Uterus (tissue), 4 donors: ENCODE data around the gene PIF1. TPM values are rescaled to one million over a fixed set of nuclear protein-coding genes. Genes with fewer than 3 reads are reported as not detected.

ENCODE experiments used
- DNase-seq, 2 donors: peaks; one replicate each; pipeline ENCODE4 v3.0.0-alpha.2; 2019 to 2020
- H3K27ac ChIP-seq, 2 donors: fragments of 200-600 bp; sonication (generic); 1 replicate in 1 of 2; 2 replicates in 1 of 2; pipeline ENCODE4 v1.5.1; 2016 to 2018
- H3K27me3 ChIP-seq, 2 donors: fragments of 200-600 bp; sonication (generic); one replicate each; pipeline ENCODE4 v1.5.1; 2018 to 2019; ENCODE audit warnings: control low read depth in 1 of 2
- H3K36me3 ChIP-seq, 2 donors: fragments of 200-600 bp; sonication (generic); one replicate each; pipeline ENCODE4 v1.5.1; 2019; ENCODE audit warnings: control low read depth in 1 of 2
- H3K4me1 ChIP-seq, 2 donors: fragments of 200-600 bp; sonication (generic); one replicate each; pipeline ENCODE4 v1.5.1; 2018 to 2019; ENCODE audit warnings: control low read depth in 1 of 2
- H3K4me3 ChIP-seq, 2 donors: fragments of 200-600 bp; sonication (generic); 1 replicate in 1 of 2; 2 replicates in 1 of 2; pipeline ENCODE4 v1.5.1; 2018 to 2019; ENCODE audit warnings: mild to moderate bottlenecking in 1 of 2
- H3K9me3 ChIP-seq, 2 donors: fragments of 200-600 bp; sonication (generic); one replicate each; pipeline ENCODE4 v1.5.1; 2019; ENCODE audit warnings: control low read depth in 1 of 2
- CTCF ChIP-seq, 4 experiments: fragments of 200-600 bp in 2 of 4; fragments of 450-650 bp in 2 of 4; sonication (generic) in 2 of 4; IDR thresholded peaks; one replicate each; pipeline ENCODE4 v1.5.1; 2016 to 2019; ENCODE audit warnings: antibody characterized with exemption in 4 of 4, mild to moderate bottlenecking in 2 of 4, moderate library complexity in 1 of 4
- POLR2A ChIP-seq, 2 donors: fragments of 450-650 bp; IDR thresholded peaks; one replicate each; pipeline ENCODE4 v1.6.1; 2016; ENCODE audit warnings: antibody characterized with exemption in 2 of 2, mild to moderate bottlenecking in 1 of 2, moderate library complexity in 1 of 2
- intact Hi-C: fragments of 100-400 bp; cut with DNase I; formaldehyde crosslinking; loops from one replicate; pipeline ENCODE4 v1.15.1; 2023; ENCODE audit warnings: low total_unique reads
- total RNA-seq, 4 donors: library from RNA; depleted of rRNA in 3 of 4; stranded (reverse); fragments of >200 nt in 3 of 4; gene quantifications; one replicate each; pipeline versions ENCODE4 v1.1.0 to v1.2.4, GENCODE V29; 2014 to 2023
- donor health status: DM: yes; HTN: yes; CAD: no.

Gene PIF1
- total RNA-seq, 4 donors from 2014 or later: 0.24 to 5.5 (median 0.29) TPM; not detected in 1

DNA sequence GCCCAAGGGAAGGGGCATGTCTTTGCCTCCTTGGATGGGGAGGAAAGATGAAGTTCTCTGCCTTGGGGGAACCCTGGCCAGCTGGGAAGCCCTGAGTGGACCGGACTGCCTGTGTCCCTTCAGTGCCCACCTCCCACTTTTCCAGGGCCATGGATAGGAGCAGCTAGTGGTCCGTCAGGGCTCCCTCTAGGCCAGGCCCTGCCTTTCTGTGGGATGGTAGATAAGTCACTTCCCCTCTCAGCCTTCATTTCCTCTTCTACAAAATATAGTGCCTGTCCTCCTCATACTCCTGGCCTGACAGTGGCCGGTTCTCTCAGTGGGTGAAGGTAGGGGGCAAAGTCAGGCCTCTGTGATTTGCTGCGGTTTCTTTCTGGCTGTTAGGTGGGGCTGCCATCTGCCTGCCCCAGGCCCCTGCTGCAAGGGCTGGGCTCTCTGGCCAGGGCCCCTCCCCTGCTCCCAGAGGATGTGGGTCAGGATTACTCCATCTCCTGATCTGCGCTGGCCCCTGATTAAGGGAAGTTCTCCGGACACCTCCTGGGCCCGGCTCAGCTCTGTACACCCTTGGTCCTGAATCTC lies 17.6 kb upstream of the PIF1 start:
- Histone ChIP-seq H3K9me3 (no peaks in the 10 kb centered on the region), H3K27ac (peak overlapping the region; percentile 81 to 94), H3K36me3 (no peaks in the 10 kb centered on the region), H3K4me3 (peak overlapping the region; percentile 63 to 87), H3K27me3 (no peaks in the 10 kb centered on the region), H3K4me1 (peaks cover 6 to 13% of the 10 kb centered on the region in 2 donors)
- DNase-seq: peak; percentile 63 to 75
- intact Hi-C loops: loop anchor here (10.0 kb wide), 2 partner anchors 62 to 452 kb away; partner anchors contain the start of gene RNU5A-1
- TF ChIP-seq CTCF (IDR thresholded peaks at IDR 0.05) (no peak), POLR2A (IDR thresholded peaks at IDR 0.05) (no peak)

DNA sequence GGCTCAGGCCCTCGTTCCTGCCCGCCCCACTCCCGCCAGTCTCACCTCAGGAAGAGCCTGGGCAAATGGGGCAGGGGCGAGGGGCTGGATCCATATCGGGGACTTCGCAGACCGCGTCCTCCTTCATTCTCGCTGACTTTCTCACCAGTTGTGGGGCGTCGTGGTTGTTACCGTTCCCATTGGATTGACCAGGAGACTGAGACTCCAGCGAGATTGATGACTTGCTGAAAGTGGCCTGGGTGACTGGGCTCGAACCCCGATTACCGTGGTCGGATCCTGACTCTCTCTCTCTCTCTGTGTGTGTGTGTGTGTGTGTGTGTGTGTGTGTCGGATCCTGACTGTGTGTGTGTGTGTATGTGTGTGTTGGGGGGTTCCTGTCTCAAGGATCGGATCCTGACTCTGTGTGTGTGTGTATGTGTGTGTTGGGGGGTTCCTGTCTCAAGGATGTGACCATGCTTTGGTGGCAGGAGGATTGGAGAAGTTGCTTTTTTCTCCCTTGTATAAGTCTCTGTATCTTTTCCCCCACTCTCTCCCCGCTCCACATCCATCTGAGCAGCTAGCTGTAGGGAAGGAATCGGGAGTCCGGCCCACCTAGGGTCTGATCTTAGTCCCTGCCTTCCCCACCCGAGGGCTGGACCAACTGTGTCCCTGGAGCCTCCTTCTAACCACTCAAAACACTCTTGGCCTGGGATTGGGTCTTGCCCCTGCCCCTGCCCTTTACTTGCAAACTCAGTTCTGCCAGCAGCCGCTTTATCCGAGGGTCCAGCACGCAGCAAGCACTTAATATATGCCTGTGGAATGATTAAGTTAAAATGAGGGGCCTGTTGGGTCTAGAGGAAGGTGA lies 16.9 kb upstream of the PIF1 start:
- intact Hi-C loops: loop anchor here (10.0 kb wide), 2 partner anchors 62 to 452 kb away; partner anchors contain the start of gene RNU5A-1
- H3K4me1 ChIP-seq: peaks cover 6 to 13% of the 10 kb centered on the region in 2 donors
- no peak for DNase-seq
- no peaks in the 10 kb centered on the region for H3K36me3 ChIP-seq
- no peaks in the 10 kb centered on the region for H3K9me3 ChIP-seq
- H3K27ac ChIP-seq: peak overlapping the region; percentile 81 to 94
- TF ChIP-seq CTCF (IDR thresholded peaks at IDR 0.05) (no peak), POLR2A (IDR thresholded peaks at IDR 0.05) (no peak)
- H3K4me3 ChIP-seq: peak overlapping the region; percentile 63 to 87
- no peaks in the 10 kb centered on the region for H3K27me3 ChIP-seq

- Histone ChIP-seq H3K9me3 (no peaks in the 10 kb centered on the region), H3K4me1 (peaks cover 6 to 13% of the 10 kb centered on the region in 2 donors), H3K27me3 (no peaks in the 10 kb centered on the region), H3K36me3 (no peaks in the 10 kb centered on the region), H3K27ac (peak within 1 kb of the TSS; percentile 92 to 94), H3K4me3 (peak within 1 kb of the TSS; percentile 63 to 87)
- intact Hi-C loops: loop anchor here (10.0 kb wide), 2 partner anchors 63 to 453 kb away; partner anchors contain the start of gene RNU5A-1
- TF ChIP-seq POLR2A (IDR thresholded peaks at IDR 0.05) (peak; percentile 76 to 77), CTCF (IDR thresholded peaks at IDR 0.05) (peak in 3 of 4 experiments; percentile 14 to 37 (median 19))
- DNase-seq: peak; percentile 96 to 98
Observed at GRCh38 chr15:64841344-64842095, 16.1 kb upstream of the PIF1 start, which contains the start of gene PLEKHO2. Gene PLEKHO2, plus strand, starts transcription at chr15:64841915. Its CDS starts 102 bp downstream, at chr15:64842017.

GRCh38 chr15:64841060-64841343 lies 15.6 kb upstream of the PIF1 start:
- Histone ChIP-seq H3K4me1 (peaks cover 6 to 13% of the 10 kb centered on the region in 2 donors), H3K4me3 (peak overlapping the region; percentile 63 to 87), H3K27me3 (no peaks in the 10 kb centered on the region), H3K36me3 (no peaks in the 10 kb centered on the region), H3K9me3 (no peaks in the 10 kb centered on the region), H3K27ac (peak overlapping the region; percentile 92 to 94)
- intact Hi-C loops: loop anchor here (10.0 kb wide), 2 partner anchors 64 to 454 kb away; partner anchors contain the start of gene RNU5A-1
- no peak for TF ChIP-seq POLR2A (IDR thresholded peaks at IDR 0.05)
- no peak for TF ChIP-seq CTCF (IDR thresholded peaks at IDR 0.05)
- DNase-seq: no peak
